SK-N-SH (cell line): Measurements from ENCODE around the gene EVC2. TPM values are rescaled to one million over a fixed set of nuclear protein-coding genes. Genes with fewer than 3 reads are reported as not detected.

ENCODE experiments used
- CTCF ChIA-PET: fragments of 300-600, 350-600 bp; formaldehyde crosslinking; extraction: SDS; loops from one replicate; lab custom pipeline; 2021; lab: Yijun Ruan, JAX
- POLR2A ChIA-PET: fragments of 350-600 bp; sonication (Branson Sonifier 250); formaldehyde crosslinking; extraction: SDS; loops from one replicate; lab custom pipeline; 2020; ENCODE audit warnings: antibody characterized with exemption, inconsistent platforms; lab: Yijun Ruan, JAX
- DNase-seq: peaks from one replicate; pipeline ENCODE4 v3.0.0; 2012
- H2AFZ ChIP-seq: fragments of 200-600 bp; sonication (generic); 2 replicates; pipeline ENCODE4 v1.8.1; 2016; ENCODE audit warnings: antibody characterized with exemption, mild to moderate bottlenecking, low read depth
- H3F3A ChIP-seq: fragments of 200-600 bp; sonication (generic); replicated peaks from 2 replicates; pipeline ENCODE3; 2016; ENCODE audit warnings: antibody characterized with exemption, mild to moderate bottlenecking; ENCODE audit not compliant: insufficient read depth
- H3K27ac ChIP-seq, 2 experiments: fragments of 200-500 bp in 1 of 2; fragments of 200-600 bp in 1 of 2; sonication (Bioruptor generic) in 1 of 2; sonication (generic), shearing (Covaris generic) in 1 of 2; 2 replicates each; pipeline versions ENCODE4 v1.5.1 to v1.6.1; 2014 to 2016; ENCODE audit warnings: low read depth in 2 of 2, inconsistent platforms in 1 of 2, low read length in 1 of 2, mild to moderate bottlenecking in 1 of 2, mixed read lengths in 1 of 2
- H3K27me3 ChIP-seq: fragments of 200-600 bp; sonication (generic), shearing (Covaris generic); 2 replicates; pipeline ENCODE4 v1.6.1; 2016; ENCODE audit warnings: mixed run types; ENCODE audit not compliant: insufficient read depth
- H3K36me3 ChIP-seq, 2 experiments: fragments of 200-500 bp in 1 of 2; fragments of 200-600 bp in 1 of 2; sonication (Bioruptor generic) in 1 of 2; sonication (generic) in 1 of 2; replicated peaks in 1 of 2; 2 replicates each; pipeline versions ENCODE3 to v1.5.1; 2014 to 2016; ENCODE audit warnings: low read length in 1 of 2, mild to moderate bottlenecking in 1 of 2; ENCODE audit not compliant: insufficient read depth in 2 of 2, control insufficient read depth in 1 of 2
- H3K4me1 ChIP-seq, 2 experiments: fragments of 200-500 bp in 1 of 2; fragments of 200-600 bp in 1 of 2; sonication (Bioruptor generic) in 1 of 2; sonication (generic), shearing (Covaris generic) in 1 of 2; 2 replicates each; pipeline versions ENCODE4 v1.5.1 to v1.6.1; 2014 to 2016; ENCODE audit warnings: low read depth in 1 of 2, low read length in 1 of 2, mixed run types in 1 of 2; ENCODE audit not compliant: insufficient read depth in 2 of 2, control insufficient read depth in 1 of 2
- H3K4me2 ChIP-seq: fragments of 200-600 bp; sonication (generic), shearing (Covaris generic); 2 replicates; pipeline ENCODE4 v1.6.1; 2017; ENCODE audit warnings: mixed run types
- H3K4me3 ChIP-seq, 2 experiments: fragments of 200-500 bp in 1 of 2; fragments of 200-600 bp in 1 of 2; sonication (Bioruptor generic) in 1 of 2; sonication (generic), shearing (Covaris generic) in 1 of 2; 2 replicates each; pipeline versions ENCODE4 v1.5.1 to v1.8.1; 2014 to 2016; ENCODE audit warnings: low read depth in 2 of 2, inconsistent platforms in 1 of 2, low read length in 1 of 2, mild to moderate bottlenecking in 1 of 2, mixed read lengths in 1 of 2, moderate library complexity in 1 of 2
- H3K79me2 ChIP-seq: fragments of 200-600 bp; sonication (generic); 2 replicates; pipeline ENCODE4 v1.8.1; 2017; ENCODE audit warnings: mild to moderate bottlenecking; ENCODE audit not compliant: insufficient read depth
- H3K9ac ChIP-seq: fragments of 200-600 bp; sonication (generic); 2 replicates; pipeline ENCODE4 v1.6.1; 2017; ENCODE audit warnings: mixed run types
- H3K9me2 ChIP-seq: fragments of 200-600 bp; sonication (generic); 2 replicates; pipeline ENCODE4 v1.6.1; 2017; ENCODE audit warnings: mixed run types
- H3K9me3 ChIP-seq: fragments of 200-600 bp; sonication (generic); 2 replicates; pipeline ENCODE4 v1.6.1; 2017; ENCODE audit warnings: mixed run types, mild to moderate bottlenecking, moderate library complexity
- H4K20me1 ChIP-seq: fragments of 200-600 bp; sonication (generic); 2 replicates; pipeline ENCODE4 v1.6.1; 2017; ENCODE audit warnings: mild to moderate bottlenecking, mixed run types; ENCODE audit not compliant: insufficient read depth
- CTCF ChIP-seq: fragments of 200-600 bp; sonication (generic); IDR thresholded peaks from 2 replicates; pipeline ENCODE4 v1.6.1; 2017; ENCODE audit warnings: antibody characterized with exemption, mild to moderate bottlenecking, moderate library complexity
- ELF1 ChIP-seq: IDR thresholded peaks from 2 replicates; pipeline ENCODE4 v1.4.0; 2012
- FOXJ3 ChIP-seq: sonication (generic); formaldehyde crosslinking; IDR thresholded peaks from 2 replicates; pipeline ENCODE4 v1.5.1; 2020; ENCODE audit warnings: mild to moderate bottlenecking, missing genetic modification reagents
- FOXM1 ChIP-seq: IDR thresholded peaks from 2 replicates; pipeline ENCODE4 v1.4.0; 2012; ENCODE audit warnings: low read depth, mild to moderate bottlenecking
- GATA2 ChIP-seq: sonication (generic); formaldehyde crosslinking; IDR thresholded peaks from 2 replicates; pipeline ENCODE4 v1.5.0; 2020; ENCODE audit warnings: mild to moderate bottlenecking, missing genetic modification reagents
- IRF3 ChIP-seq: fragments of 150-350 bp; IDR thresholded peaks from 2 replicates; pipeline ENCODE4 v1.6.1; 2016; ENCODE audit warnings: mild to moderate bottlenecking, low read depth, low read length
- JUND ChIP-seq: IDR thresholded peaks from 2 replicates; pipeline ENCODE4 v1.4.0; 2012
- MXI1 ChIP-seq: IDR thresholded peaks from 2 replicates; pipeline ENCODE4 v1.6.1; 2012; ENCODE audit warnings: mild to moderate bottlenecking, low read depth, low read length, improper control_type of control experiment
- NRF1 ChIP-seq: IDR thresholded peaks from 2 replicates; pipeline ENCODE4 v1.6.1; 2012; ENCODE audit warnings: low read depth, mild to moderate bottlenecking, low read length
- PBX3 ChIP-seq: IDR thresholded peaks from 2 replicates; pipeline ENCODE4; 2012
- POLR2AphosphoS5 ChIP-seq: IDR thresholded peaks from 2 replicates; pipeline ENCODE4 v1.6.1; 2012; ENCODE audit warnings: low read depth, low read length
- RAD21 ChIP-seq: IDR thresholded peaks from 2 replicates; pipeline ENCODE4 v1.6.1; 2012; ENCODE audit warnings: mild to moderate bottlenecking, low read length
- RCOR1 ChIP-seq: fragments of 150-350 bp; IDR thresholded peaks from 2 replicates; pipeline ENCODE4 v1.6.1; 2017; ENCODE audit warnings: antibody characterized with exemption, low read length
- REST ChIP-seq: IDR thresholded peaks from 2 replicates; pipeline ENCODE4 v1.6.1; 2012; ENCODE audit warnings: mild to moderate bottlenecking, low read depth, low read length, moderate library complexity
- WGBS: methylation state at CpG from one replicate; pipeline ENCODE4 v1.1.6; 2017; ENCODE audit warnings: low lambda C conversion rate; 5-methylcytosine and 5-hydroxymethylcytosine counted together
- polyA plus RNA-seq, 3 experiments: library from polyadenylated mRNA; depleted of rRNA; stranded (reverse); fragments of >200 nt; gene quantifications; 2 replicates each; pipeline ENCODE4 v1.2.3, GENCODE V29; 2012

The EVC2 gene
- polyA plus RNA-seq, 1 of the 3 experiments (the other 2 are of a cell fraction): not detected

- TF ChIP-seq FOXM1 (no peak), IRF3 (no peak), ELF1 (no peak), MXI1 (no peak), PBX3 (no peak), RCOR1 (no peak), JUND (no peak), NRF1 (no peak), RAD21 (no peak), REST (no peak), GATA2 (CRISPR knock-in tag) (no peak)
- Histone ChIP-seq H3K27me3 (no peaks in the 10 kb centered on the region), H3K9me3 (no peaks in the 10 kb centered on the region), H3K36me3 (no peaks in the 10 kb centered on the region), H3F3A (no peaks in the 10 kb centered on the region), H3K9ac (no peak overlapping the region), H3K9me2 (no peaks in the 10 kb centered on the region), H2AFZ (no peak overlapping the region), H4K20me1 (no peaks in the 10 kb centered on the region), H3K4me1 (no peaks in the 10 kb centered on the region; a peak in 1 of 4 replicates), H3K4me3 (no peak overlapping the region), H3K79me2 (no peaks in the 10 kb centered on the region), H3K27ac (no peak overlapping the region), H3K4me2 (no peak overlapping the region)
- DNase-seq: no peak
- ChIA-PET CTCF (no interaction called here), POLR2A (no interaction called here)
- 45% methylated on average over 7 of the region's 8 CpGs for WGBS
These were observed 19.3 kb downstream of the EVC2 start for GRCh38 chr4:5689065-5689464.

- ChIA-PET CTCF (no interaction called here), POLR2A (interaction anchor here (0.6 kb wide), 1 partner anchor 11 kb away, joined by 3 read pairs; no protein-coding TSS in a partner anchor)
- 50% methylated on average over 6 of the region's 6 CpGs for WGBS
- Histone ChIP-seq H3K27me3 (no peaks in the 10 kb centered on the region), H3K4me3 (no peak overlapping the region), H3K9ac (no peak overlapping the region), H3F3A (no peaks in the 10 kb centered on the region), H3K9me2 (no peaks in the 10 kb centered on the region), H3K36me3 (no peaks in the 10 kb centered on the region), H3K4me1 (no peaks in the 10 kb centered on the region; a peak in 1 of 4 replicates), H3K79me2 (no peaks in the 10 kb centered on the region), H2AFZ (no peak overlapping the region), H3K4me2 (no peak overlapping the region), H3K9me3 (no peaks in the 10 kb centered on the region), H4K20me1 (no peaks in the 10 kb centered on the region), H3K27ac (no peak overlapping the region)
- no peak for DNase-seq
- TF ChIP-seq POLR2AphosphoS5 (no peak), CTCF (no peak), RAD21 (no peak), FOXJ3 (CRISPR knock-in tag) (no peak), FOXM1 (no peak), PBX3 (no peak)
These were observed 22.0 kb downstream of the EVC2 start for GRCh38 chr4:5686338-5686737.
